Upper lobe of right lung (tissue), 1 donor: ENCODE data around the gene ATXN8OS. TPM values are rescaled to one million over a fixed set of nuclear protein-coding genes. Genes with fewer than 3 reads are reported as not detected.
"Not testable (repeated sequence)": the region's sequence is repeated elsewhere in the genome, so short reads cannot be mapped to it uniquely, and the experiment has no call there.

ENCODE experiments used
- ATAC-seq: fragments of 200-7000 bp; cut with Tn5 transposase; one replicate; pipeline ENCODE4 v1.9.1; 2020; ENCODE audit warnings: mild to moderate bottlenecking, moderate library complexity
- DNase-seq: peaks from one replicate; pipeline ENCODE4 v3.0.0-alpha.2; 2020
- H3K27ac ChIP-seq: fragments of 200-600 bp; one replicate; pipeline ENCODE4 v1.8.0; 2022
- H3K27me3 ChIP-seq: fragments of 200-600 bp; one replicate; pipeline ENCODE4 v1.8.0; 2022; ENCODE audit warnings: mild to moderate bottlenecking
- H3K36me3 ChIP-seq: fragments of 200-600 bp; one replicate; pipeline ENCODE4 v1.8.0; 2022
- H3K4me1 ChIP-seq: fragments of 200-600 bp; one replicate; pipeline ENCODE4 v1.8.0; 2022
- H3K4me3 ChIP-seq: fragments of 200-600 bp; one replicate; pipeline ENCODE4 v1.8.0; 2022; ENCODE audit warnings: mild to moderate bottlenecking
- H3K9me3 ChIP-seq: fragments of 200-600 bp; one replicate; pipeline ENCODE4 v1.8.0; 2022
- intact Hi-C: fragments of 100-400 bp; cut with DNase I; formaldehyde crosslinking; loops from one replicate; pipeline ENCODE4 v1.11.0; 2022
- total RNA-seq: library from RNA; stranded (reverse); fragmentation: NEBNext Ultra II Directional; extraction: Animal tissue kit (Norgen Biotek cat#: 25700); gene quantifications from one replicate; pipeline ENCODE4 v1.2.1, GENCODE V29; 2021
- TF ChIP-seq, protein P1 (sequence below): fragments of 200-600 bp; IDR thresholded peaks from one replicate; pipeline ENCODE4 v1.8.0; 2022; ENCODE audit warnings: antibody characterized with exemption
- donor health status: DM: no; HTN: yes; CAD: no; lungs with severe emphysema.

ATXN8OS gene
- total RNA-seq, 1 donor from 2014 or later, result not detected

DNA sequence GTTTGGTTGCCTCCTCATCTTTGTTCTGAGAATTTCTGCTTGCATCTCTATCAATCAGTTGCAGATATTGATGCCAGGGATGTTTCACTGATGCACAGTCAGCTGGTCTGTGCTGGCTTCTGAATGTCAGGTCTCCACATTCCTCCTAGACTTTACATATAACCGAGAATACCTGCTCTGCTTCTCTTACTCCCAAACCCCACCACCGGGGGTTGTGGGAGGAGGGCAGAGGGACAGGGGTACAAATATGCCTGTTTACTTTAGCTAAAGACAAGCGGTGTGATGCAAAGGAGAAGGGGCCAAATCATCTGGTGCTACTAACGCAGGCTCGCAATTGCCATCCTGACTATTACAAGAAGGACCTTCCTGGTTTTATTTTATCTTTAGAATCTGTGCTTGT is 18.1 kb downstream of the ATXN8OS start:
- H3K27ac ChIP-seq, result no peak overlapping the region
- H3K4me3 ChIP-seq, result no peak overlapping the region
- ATAC-seq (no peak), DNase-seq (no peak)
- no peaks in the 10 kb centered on the region for H3K4me1 ChIP-seq
- TF ChIP-seq, protein P1, sequence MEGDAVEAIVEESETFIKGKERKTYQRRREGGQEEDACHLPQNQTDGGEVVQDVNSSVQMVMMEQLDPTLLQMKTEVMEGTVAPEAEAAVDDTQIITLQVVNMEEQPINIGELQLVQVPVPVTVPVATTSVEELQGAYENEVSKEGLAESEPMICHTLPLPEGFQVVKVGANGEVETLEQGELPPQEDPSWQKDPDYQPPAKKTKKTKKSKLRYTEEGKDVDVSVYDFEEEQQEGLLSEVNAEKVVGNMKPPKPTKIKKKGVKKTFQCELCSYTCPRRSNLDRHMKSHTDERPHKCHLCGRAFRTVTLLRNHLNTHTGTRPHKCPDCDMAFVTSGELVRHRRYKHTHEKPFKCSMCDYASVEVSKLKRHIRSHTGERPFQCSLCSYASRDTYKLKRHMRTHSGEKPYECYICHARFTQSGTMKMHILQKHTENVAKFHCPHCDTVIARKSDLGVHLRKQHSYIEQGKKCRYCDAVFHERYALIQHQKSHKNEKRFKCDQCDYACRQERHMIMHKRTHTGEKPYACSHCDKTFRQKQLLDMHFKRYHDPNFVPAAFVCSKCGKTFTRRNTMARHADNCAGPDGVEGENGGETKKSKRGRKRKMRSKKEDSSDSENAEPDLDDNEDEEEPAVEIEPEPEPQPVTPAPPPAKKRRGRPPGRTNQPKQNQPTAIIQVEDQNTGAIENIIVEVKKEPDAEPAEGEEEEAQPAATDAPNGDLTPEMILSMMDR, result no peak
- no peaks in the 10 kb centered on the region for H3K27me3 ChIP-seq
- intact Hi-C loops, result no loop called here
- H3K9me3 ChIP-seq, result no peaks in the 10 kb centered on the region
- no peaks in the 10 kb centered on the region for H3K36me3 ChIP-seq

GRCh38 chr13:70128098-70128497 is 20.5 kb downstream of the ATXN8OS start:
- no peak overlapping the region for H3K27ac ChIP-seq
- ATAC-seq, result no peak
- intact Hi-C loops, result no loop called here
- no peak overlapping the region for H3K4me3 ChIP-seq
- H3K27me3 ChIP-seq, result no peaks in the 10 kb centered on the region
- H3K9me3 ChIP-seq, result no peaks in the 10 kb centered on the region
- TF ChIP-seq, protein P1, result no peak
- H3K4me1 ChIP-seq, result no peaks in the 10 kb centered on the region
- no peaks in the 10 kb centered on the region for H3K36me3 ChIP-seq
- DNase-seq, result no peak

DNA sequence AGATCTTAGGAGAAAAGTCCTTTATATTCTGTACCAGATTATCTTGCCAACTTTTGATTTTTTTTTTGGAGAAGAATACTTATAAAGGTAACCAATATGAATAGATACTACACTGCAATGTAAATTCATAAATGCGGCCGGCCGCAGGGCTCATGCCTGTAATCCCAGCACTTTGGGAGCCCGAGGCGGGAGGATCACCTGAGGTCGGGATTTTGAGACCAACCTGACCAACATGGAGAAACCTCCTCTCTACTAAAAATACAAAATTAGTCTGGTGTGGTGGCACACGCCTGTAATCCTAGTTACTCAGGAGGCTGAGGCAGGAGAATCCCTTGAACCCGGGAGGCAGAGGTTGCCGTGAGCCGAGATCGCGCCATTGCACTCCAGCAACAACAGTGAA is 35.0 kb downstream of the ATXN8OS start:
- H3K36me3 ChIP-seq, H3K9me3 ChIP-seq, H3K27me3 ChIP-seq, ATAC-seq, H3K27ac ChIP-seq, H3K4me1 ChIP-seq, intact Hi-C loops, H3K4me3 ChIP-seq, DNase-seq: not testable (repeated sequence)

DNA sequence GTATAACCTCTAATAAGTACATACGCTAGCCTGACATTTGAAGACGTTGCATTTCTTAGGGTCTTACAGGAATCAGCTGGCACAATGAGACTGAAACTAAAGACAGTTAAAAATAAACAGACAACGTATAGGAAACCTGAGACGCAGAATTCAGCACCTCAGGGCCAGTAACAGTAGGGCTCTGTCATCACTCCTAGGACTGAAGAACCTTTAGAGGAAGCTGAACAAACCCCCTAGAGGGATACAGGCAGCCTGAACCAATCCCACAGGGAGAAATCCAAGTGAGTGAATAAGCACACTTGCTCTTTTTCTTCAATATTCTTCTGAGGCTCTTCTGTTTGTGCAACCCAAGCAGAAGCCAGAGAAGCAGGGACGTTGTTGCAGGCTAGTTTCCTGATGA is 54.5 kb downstream of the ATXN8OS start:
- intact Hi-C loops, result no loop called here
- no peak for ATAC-seq
- H3K4me3 ChIP-seq, result no peak overlapping the region

DNA sequence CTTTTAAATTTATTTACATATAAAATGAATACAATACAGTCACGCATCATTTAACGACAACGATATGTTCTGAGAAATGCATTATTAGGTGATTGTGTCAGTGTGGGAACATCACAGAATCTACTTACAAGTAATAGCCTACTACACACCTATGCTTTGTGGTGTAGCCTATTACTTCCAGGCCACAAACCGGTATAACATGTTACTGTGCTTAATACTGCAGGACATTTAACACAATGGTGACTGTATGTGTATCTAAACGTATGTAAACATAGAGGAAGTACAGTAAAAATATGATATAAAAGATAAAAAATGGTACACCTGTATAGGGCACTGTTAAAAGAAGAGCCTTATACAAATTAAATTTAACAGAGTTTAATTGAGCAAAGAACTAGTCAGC is 63.1 kb downstream of the ATXN8OS start:
- Histone ChIP-seq H3K4me3 (no peak overlapping the region), H3K4me1 (no peaks in the 10 kb centered on the region), H3K27ac (no peak overlapping the region), H3K9me3 (no peaks in the 10 kb centered on the region), H3K36me3 (no peaks in the 10 kb centered on the region), H3K27me3 (no peaks in the 10 kb centered on the region)
- ATAC-seq, result no peak
- TF ChIP-seq, protein P1, result no peak
- intact Hi-C loops, result no loop called here
- DNase-seq, result no peak

More for the DNA sequence above, 54.5 kb downstream of the ATXN8OS start:
- Histone ChIP-seq H3K4me1 (no peaks in the 10 kb centered on the region), H3K27ac (no peak overlapping the region), H3K9me3 (no peaks in the 10 kb centered on the region), H3K36me3 (no peaks in the 10 kb centered on the region), H3K27me3 (no peaks in the 10 kb centered on the region)
- no peak for DNase-seq
- TF ChIP-seq, protein P1, result no peak

DNA sequence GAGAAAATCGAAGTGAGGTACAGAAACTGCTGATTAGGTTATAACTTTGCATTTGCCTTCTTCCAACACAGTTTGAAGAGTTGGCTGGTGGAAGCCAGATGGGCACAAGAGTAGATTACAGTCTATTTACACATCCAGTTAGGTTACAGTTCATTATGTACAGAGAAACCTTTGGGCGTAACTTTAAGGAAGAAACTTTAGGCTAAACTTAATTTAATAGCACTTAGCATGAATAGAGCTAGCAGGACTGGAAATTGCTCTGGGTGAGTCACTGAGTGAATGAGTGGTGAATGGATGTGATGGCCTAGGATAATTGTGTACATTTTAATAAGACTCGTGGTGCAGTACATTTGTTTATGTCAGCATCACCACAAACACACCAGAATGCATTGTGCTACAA is 63.5 kb downstream of the ATXN8OS start:
- Histone ChIP-seq H3K36me3 (no peaks in the 10 kb centered on the region), H3K27ac (no peak overlapping the region), H3K9me3 (no peaks in the 10 kb centered on the region), H3K27me3 (no peaks in the 10 kb centered on the region), H3K4me3 (no peak overlapping the region), H3K4me1 (no peaks in the 10 kb centered on the region)
- TF ChIP-seq, protein P1, result no peak
- intact Hi-C loops, result no loop called here
- DNase-seq (no peak), ATAC-seq (no peak)
